Measurements from ENCODE around the gene SLC5A10.
"Not testable (repeated sequence)": the region's sequence is repeated elsewhere in the genome, so short reads cannot be mapped to it uniquely, and the experiment has no call there.

The SLC5A10 gene

DNA sequence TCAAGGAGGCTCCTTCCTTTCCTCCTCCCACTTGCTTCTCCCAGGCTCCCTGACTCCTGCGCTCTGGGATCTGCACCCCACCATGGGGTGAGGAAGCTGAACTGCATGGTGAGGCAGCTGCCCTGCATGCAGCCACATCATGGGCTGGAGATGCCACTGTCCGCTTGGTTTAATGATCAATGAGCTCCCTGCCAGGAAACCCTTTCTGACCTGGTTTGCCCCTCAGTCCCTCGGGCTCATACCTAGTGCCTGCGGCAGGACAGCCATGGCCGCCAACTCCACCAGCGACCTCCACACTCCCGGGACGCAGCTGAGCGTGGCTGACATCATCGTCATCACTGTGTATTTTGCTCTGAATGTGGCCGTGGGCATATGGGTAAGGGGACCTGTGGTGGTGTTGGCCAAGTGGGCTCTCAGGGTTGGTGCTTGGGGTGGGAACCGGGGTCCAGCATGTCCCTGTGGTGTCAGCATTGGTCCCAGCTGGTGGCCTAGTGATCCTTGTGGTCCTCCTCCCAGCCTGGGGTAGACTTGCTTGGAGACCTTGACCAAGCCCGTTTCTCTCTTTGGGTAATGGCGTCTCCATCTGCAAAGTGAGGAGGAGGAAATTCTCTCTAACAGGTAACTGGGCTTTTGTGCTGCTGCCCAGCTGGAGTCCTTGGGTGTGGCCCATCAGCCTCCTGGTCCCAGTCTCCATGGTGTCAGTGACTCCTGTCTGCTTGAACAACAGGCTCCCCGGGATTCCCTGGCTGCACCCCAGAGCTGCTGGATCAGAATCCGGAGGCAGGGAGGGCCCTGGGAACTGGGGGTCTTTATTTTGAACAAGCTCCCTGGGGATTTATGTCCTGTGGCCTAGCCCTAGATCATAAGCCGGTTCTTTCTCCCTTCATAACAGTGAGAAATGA lies at the start of gene SLC5A10:
Gene SLC5A10 (plus strand): TSS at position 225 of the 902 bp plus-strand sequence. CDS start 41 bp downstream, at position 266.
- DNase-seq = peak; percentile 27

- DNase-seq = no peak
These were observed 47.5 kb upstream of the SLC5A10 start for GRCh38 chr17:18904482-18904881.

- DNase-seq = no peak
These were observed 46.7 kb upstream of the SLC5A10 start for GRCh38 chr17:18905226-18905625.

DNA sequence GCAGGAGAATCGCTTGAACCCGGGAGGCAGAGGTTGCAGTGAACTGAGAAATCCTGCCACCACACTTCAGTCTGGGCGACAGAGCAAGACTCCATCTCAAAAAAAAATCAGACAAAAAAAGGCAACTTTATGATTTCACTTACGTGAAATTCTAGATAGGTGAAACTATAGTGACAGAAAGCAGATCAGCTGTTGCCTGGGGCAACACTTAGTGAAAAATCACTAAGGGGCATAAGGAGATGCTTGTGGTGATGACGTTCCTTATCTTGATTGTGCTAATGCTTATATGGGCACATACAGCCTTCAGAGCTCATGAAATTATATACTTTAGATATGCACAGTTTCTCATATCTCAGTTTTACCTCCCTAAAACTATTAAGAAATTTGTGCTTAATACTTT lies 41.6 kb upstream of the SLC5A10 start:
- DNase-seq = no peak

DNA sequence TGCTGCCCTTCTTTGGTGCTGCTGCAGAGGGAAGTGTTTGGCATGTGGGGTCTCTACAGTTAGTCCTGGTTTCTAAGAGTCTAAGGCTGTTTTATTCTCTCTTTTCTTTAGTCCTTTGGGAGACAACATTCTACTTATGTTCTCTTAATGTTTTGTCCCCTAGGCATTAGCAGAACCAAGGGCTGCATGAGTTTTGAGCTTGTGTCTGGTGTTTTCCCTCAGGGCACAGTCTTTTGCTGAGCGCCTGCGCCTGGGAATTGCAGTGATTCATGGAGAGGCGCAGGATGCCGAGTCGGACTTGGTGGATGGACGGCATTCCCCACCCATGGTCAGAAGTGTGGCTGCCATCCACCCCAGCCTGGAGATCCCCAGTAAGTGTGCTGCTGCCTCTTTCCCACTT lies 41.1 kb upstream of the SLC5A10 start:
- no peak for DNase-seq

- DNase-seq = no peak
These were observed 35.0 kb upstream of the SLC5A10 start for GRCh38 chr17:18916816-18917500.

- DNase-seq = no peak
These were observed 34.4 kb upstream of the SLC5A10 start for GRCh38 chr17:18917506-18918032.

DNA sequence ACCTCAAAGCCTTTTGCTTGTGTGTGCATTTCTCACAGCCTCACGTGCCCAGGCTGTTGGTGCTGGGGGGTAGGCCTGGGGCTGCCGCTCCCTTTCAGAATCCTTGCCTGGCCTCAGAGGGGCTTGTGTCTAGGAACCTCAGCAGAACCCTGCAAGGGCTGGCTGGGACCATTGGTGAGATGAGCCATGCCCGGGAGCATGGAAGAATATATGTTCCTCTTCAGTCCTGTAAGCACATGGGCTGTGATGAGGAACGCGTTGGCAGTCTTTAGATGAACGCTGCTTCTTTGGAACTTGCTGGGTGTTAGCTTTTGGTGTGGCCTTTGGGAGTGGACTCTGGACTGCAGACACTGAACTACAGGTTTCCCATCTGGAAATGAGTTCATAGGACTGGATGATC lies 32.0 kb upstream of the SLC5A10 start:
- DNase-seq = no peak

DNA sequence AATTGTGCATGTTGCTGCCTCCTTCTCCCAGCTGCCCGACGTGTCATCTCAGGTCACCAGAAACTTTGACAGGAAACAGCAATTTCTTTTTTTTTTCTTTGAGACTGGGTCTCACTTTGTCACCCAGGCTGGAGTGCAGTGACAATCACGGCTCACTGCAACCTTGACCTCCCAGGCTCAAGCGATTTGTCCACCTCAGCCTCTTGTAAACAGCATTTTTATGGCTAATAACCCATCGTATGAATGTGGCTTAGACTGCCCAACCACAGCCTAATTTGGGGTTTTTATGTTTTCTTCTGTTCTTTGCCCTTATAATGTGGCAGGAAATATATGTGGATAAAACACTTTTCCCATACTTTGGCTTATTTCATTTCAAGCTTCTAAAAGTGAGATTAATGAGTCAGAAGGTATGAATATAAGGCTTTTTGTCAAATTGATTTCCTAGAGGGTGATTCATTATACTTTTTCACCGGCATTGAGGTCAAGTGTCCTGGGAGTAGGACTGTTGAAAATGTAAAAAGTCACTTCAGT lies 31.0 kb upstream of the SLC5A10 start:
- DNase-seq = no peak

DNA sequence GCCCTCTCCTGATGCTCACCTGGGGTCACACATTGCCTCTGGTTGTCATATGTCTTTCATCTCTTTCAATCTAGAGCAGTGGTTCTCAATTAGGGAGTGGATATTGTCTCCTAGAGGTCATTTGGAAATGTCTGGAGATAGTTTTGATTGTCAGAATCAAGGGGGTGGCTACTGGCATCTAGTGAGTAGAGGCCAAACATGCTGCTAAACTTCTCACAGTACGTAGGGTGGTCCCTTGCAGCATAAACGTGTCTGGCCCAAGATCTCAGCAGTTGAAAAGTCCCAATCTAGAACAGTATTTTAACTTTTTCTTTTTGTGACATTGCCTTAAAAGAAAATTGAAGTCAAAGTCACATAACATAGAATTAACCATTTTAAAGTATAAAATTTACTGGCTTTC lies 30.5 kb upstream of the SLC5A10 start:
- no peak for DNase-seq

DNA sequence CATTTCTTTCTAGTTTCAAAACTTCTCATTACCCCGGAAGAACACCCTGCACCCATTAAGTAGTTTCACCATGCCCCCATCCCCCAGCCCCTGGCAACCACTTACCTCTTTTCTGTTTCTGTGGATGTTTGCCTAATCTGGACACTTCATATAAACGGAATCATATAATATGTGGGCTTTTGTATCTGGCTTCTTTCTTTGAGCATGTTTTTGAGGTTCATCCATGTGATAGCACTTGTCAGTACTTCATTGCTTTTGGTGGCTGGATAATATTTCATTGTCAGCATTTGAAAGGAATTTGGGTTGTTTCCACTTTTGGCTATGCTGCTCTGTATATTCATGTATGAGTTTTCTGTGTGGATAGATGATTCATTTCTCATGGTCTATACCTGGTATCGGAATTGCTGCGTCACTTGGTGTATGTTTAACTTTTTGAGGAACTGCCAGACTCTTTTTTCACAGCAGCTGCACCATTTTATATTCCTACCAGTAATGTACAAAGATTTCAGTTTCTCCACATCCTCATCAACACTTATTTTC lies 30.0 kb upstream of the SLC5A10 start:
- no peak for DNase-seq

GRCh38 chr17:18922596-18922995 lies 29.4 kb upstream of the SLC5A10 start:
- DNase-seq = not testable (repeated sequence)

DNA sequence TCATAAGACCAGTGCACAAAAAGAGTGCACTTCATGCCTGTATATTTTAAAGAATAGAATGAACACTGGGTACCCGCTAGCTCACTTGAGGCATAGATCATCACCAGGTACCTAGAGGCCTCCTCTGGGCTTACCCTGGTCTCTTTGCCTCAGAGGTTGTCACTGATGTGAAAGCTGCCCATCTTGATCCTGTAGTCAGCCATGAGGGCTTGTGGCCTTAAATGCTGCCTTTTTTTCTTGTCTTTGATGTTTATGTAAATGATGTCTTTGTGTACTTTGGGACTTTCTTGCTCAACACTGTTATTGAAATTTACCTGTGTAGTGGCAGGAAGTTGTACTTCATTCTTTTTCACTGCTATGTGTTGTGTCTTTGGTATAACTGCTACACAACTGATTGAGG lies 26.8 kb upstream of the SLC5A10 start:
- DNase-seq = no peak

DNA sequence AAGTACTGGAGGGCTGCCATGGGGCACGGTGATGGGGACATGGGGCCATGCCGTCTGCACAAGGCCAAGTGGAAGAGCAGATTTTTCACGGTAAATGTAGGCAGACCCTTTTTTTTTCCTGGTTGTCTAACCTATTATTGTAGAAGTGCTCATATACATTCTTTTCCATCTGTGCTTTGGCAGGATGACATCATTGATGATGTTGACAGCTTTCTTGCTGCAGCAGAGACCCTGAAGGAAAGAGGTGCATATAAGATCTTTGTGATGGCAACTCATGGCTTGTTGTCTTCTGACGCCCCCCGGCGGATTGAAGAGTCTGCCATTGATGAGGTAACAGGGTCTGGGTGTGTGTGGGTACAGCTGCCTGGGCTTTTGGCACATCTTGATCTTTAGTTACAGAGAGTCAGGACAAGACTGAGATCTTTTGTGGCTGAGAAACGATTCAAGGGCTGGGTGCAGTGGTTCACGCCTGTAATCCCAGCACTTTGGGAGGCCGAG lies 23.3 kb upstream of the SLC5A10 start:
- DNase-seq = no peak

DNA sequence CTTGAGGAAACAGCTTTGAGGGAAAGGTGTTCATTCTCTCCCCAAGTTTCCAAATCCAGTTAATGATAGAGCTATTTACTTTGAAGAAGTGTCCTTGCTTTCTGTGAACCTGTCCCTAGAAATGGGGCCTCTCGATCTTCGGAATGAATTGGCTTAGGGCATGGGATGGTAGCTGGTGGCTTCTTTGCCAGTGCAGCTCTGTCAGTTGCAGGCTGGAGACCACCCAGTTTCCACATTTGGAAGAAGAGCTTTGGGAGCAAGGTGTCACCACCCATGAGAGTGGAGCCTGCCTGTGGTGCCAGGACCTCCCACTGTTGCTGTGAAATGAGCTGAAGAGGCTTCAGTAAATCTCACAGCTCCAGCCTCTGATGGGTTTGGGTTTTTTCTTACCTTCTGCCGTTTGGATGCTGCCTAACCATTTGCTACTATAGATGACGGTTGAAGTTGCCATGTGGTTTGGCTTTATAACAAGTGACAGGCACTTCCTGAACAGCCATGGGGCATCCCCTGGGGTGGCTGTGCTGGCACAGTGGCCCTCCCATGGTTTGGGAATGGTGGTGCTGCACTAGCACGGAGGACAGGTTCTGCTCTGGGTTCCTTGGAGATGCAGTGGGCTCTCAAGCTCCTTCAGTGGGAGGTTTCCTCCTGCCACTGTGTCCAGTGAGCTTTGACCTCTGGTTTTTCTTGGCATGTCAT lies 19.5 kb upstream of the SLC5A10 start:
- DNase-seq = no peak

GRCh38 chr17:18933102-18934058 lies 18.6 kb upstream of the SLC5A10 start:
- DNase-seq = no peak

- no peak for DNase-seq
These were observed 13.8 kb upstream of the SLC5A10 start for GRCh38 chr17:18937981-18938691.

DNA sequence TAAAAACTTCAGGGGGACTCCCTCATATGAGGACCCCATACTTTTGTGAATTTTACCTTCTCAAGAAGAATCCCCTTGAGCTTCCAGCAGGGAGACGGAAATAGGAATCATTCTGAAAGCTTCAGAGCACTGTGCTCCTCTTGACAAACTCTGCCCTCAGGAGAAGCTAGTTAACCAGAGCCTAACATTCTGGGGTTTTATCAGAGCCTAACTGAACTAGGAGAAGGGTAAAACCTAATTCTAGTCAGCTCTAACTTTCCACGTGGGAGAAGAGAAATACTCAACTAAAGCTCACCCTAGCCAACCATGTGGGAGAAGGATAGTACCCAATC lies 13.3 kb upstream of the SLC5A10 start:
- DNase-seq = no peak

DNA sequence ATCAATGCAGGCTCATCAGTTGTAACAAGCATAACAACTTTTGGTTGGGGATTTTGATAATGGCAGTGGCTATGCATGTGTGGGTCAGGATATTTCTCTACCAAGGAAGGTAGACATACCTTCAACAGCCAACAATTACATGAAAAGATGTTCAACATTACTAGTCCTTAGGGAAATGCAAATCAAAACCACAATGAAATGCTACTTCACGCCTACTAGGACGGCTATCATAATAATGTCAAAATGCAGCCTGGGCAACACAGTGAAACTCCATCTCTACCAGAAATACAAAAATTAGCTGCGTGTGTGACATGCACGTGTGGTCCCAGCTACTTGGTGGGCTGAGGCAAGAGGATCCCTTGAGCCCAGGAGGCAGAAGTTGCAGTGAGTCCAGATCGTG lies 7.3 kb upstream of the SLC5A10 start:
- DNase-seq = no peak

GRCh38 chr17:18946536-18946935 lies 5.4 kb upstream of the SLC5A10 start:
- DNase-seq = no peak

GRCh38 chr17:18947866-18948265 lies 4.1 kb upstream of the SLC5A10 start:
- no peak for DNase-seq

Measured in NCI-H82 (cell line).